NCI-H446 treated with DMSO at 0.1 percent for 48 hours (cell line): ENCODE measurements around the gene CHST9.
"Not testable (repeated sequence)": the region's sequence is repeated elsewhere in the genome, so short reads cannot be mapped to it uniquely, and the experiment has no call there.

ENCODE experiments used
- DNase-seq: peaks from one replicate; lab custom pipeline; 2025; lab: John Stamatoyannopoulos, UW

Gene CHST9

DNA sequence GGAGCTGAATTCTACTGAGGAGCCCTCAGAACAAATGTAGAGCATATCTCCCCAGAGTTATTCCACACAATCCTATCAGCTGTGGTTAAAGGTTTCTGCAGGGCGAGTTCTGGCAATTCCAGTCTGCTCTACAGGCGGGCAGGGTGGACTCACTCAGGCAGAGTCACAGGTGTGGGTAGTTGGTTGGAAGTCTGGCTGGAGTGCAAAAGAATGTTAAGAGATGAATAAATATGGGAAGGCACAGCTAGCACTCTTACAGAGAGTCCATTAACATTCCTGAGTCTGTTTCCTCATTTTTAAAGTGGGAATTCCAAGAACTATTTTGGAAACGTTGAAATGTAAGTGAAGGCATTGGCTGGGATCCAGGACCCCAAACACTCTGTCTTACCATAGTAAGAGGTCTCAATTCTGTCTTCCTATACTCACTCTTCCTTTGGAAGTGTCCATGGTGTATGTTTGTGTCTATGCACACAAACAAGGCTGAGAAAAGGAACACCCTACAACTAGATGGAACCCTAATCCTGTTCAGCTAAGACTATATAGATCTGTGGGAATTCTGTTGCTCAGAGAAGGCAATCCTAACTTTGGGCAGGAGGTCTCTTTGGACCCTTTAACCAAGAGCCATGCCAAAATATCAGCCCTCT is 256.3 kb downstream of the CHST9 start:
- DNase-seq, result no peak

- not testable (repeated sequence) for DNase-seq
These were observed 257.3 kb downstream of the CHST9 start for GRCh38 chr18:26927822-26928221.

GRCh38 chr18:26926066-26926675 is 258.9 kb downstream of the CHST9 start:
- DNase-seq, result no peak

GRCh38 chr18:26925313-26925712 is 259.8 kb downstream of the CHST9 start:
- no peak for DNase-seq

- DNase-seq, result no peak
These were observed 262.8 kb downstream of the CHST9 start for GRCh38 chr18:26922313-26922712.

GRCh38 chr18:26920644-26921043 is 264.5 kb downstream of the CHST9 start:
- no peak for DNase-seq

GRCh38 chr18:26919627-26920026 is 265.5 kb downstream of the CHST9 start:
- no peak for DNase-seq

DNA sequence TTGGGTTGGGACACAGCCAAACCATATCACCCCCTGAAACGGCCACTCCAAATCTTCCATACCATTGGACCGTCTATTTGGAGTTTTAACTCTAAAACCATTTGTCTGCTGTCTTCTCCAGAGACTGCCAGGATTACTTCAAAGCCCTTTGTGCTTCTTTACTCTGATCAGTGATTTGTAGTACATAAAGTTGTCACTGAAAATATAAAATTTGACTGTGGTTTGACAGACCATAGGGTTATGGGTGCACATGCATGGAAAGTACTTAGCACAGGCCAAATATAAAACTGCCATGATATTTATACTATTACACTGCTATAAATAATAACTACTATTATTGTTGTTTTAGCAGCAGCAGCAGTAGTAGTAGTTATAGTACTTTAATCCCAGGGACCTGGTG is 265.9 kb downstream of the CHST9 start:
- no peak for DNase-seq

GRCh38 chr18:26911840-26912239 is 273.3 kb downstream of the CHST9 start:
- DNase-seq, result no peak

- no peak for DNase-seq
These were observed 275.4 kb downstream of the CHST9 start for GRCh38 chr18:26909599-26910290.

DNA sequence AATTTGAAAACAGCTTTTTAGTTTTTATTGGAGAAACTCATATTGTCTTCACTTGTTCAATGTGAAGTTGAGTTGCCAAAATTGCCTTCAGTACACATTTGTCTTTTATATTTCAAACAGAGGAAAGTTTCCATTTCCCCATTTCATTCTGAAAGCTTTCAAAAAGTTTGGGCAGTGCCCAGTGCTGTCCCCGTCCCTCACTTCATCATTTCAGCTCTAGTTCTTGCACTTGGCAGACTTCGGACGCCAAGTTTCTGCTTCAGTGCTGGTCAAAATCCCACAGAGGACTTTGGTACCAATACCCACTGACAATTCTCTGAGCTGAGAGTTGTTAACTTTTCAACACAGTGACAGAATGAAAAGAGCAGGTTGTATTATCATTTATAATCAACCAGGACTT is 276.2 kb downstream of the CHST9 start:
- no peak for DNase-seq

DNA sequence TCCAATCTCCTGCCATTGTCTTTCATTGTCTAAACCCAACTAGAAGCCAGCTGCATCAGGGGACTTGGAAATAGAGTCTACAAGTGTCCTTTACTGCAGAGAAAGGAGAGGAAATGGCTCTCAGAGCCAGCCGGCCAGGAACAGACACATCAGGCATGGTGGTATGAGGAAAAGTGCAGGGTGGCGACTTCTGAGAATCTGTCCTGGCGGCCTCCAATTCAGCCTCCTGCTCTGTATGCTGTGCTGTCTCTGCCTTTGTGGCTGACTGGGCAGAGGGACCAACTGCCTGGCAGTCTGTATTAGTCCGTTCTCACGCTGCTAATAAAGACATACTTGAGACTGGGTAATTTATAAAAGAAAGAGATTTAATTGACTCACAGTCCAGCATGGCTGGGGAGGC is 282.8 kb downstream of the CHST9 start:
- no peak for DNase-seq

- no peak for DNase-seq
These were observed 284.1 kb downstream of the CHST9 start for GRCh38 chr18:26901020-26901419.

DNA sequence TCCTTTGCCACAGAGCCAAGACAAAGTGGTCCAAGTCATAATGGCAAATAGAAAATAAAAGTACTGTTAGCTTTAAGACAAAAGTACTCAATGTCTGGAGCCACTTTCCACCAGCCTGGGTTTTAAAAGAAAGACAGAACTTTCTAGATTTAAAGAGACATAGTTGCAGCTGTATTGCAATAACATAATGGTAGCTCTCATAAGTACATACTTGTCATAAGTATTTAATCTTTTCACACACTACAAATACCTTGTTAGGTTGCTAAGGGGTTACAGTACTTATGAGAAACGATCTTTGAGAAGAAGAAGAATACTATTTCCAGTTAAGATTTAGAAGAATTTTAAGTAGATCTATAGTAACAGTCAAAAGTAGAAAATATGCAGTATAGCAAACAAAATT is 290.7 kb downstream of the CHST9 start:
- DNase-seq, result no peak

DNA sequence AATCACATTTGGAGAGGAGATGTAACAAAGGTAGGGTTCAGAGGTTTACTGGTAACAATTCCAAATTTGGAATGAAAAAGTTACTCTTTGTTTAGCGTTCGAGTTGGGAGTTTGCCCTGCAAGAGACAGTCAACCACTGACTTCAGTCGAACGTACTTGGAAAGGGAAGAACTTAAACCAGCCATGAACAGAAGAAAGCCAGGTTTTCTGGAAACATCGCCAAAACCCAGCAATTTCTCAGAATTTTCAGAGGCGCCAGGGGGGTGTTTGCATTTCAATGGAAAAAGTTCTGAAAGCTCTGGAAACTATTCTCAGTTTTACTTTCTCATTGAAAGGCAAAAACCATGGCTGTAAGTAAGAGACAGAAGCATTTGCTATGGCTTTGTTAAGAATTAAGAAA is 291.1 kb downstream of the CHST9 start:
- DNase-seq, result no peak

- no peak for DNase-seq
These were observed 296.8 kb downstream of the CHST9 start for GRCh38 chr18:26888259-26888658.

DNA sequence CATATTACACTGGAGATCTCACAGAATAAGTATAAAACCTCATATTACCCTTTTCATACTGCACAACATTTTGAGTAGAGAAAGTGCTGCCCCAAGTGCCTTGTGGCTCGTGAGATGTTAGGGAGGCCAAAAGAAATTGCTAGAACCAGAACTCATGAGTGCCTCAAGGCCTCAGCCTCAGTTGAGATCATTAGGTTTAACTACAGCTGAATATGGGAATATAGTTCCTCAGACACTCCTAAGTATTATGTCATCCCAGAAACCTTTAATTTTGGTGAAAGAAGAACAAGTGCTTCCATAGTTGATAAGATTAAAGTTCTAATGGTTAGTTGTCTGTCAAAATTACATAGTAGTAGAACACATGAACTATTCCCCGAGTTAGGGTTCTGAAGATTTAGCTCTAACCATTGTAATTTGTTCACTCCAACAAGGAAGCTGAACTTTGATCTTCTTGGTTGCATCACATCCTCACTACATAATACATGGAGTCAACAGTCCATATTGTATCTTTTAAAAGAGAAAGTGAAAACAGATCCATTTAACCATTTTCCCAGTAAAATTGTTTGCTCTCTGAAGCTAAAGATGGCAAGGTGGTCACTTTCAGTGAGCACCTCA is 310.0 kb downstream of the CHST9 start:
- DNase-seq, result no peak

GRCh38 chr18:26874283-26874682 is 310.8 kb downstream of the CHST9 start:
- DNase-seq, result no peak

DNA sequence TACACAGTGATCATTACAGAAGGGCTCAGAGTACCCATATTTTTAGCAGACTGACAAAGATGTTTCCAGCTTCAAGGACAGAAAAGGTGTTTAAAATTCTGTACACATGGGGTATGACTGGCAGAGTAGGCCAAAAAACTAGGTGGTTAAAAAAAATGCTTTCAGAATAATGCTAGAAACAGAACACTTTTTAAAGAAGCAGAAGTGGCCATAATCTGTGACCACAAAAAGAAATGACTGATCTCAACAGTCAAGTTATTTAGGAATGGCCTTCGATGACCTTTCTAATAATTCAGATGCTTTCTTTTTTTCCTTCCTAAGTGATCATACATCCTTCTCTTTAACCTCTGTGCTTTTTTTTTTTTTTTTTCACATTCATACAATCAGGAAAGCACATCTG is 315.5 kb downstream of the CHST9 start:
- DNase-seq, result no peak

GRCh38 chr18:26868968-26869586 is 316.0 kb downstream of the CHST9 start:
- DNase-seq, result no peak

- DNase-seq, result no peak
These were observed 317.6 kb downstream of the CHST9 start for GRCh38 chr18:26867471-26867870.

- no peak for DNase-seq
These were observed 319.6 kb downstream of the CHST9 start, which contains the start of gene AQP4 for GRCh38 chr18:26865557-26865956. TSS of gene AQP4 (minus strand) at chr18:26865707. CDS start at chr18:26865689, 18 bp downstream.

DNA sequence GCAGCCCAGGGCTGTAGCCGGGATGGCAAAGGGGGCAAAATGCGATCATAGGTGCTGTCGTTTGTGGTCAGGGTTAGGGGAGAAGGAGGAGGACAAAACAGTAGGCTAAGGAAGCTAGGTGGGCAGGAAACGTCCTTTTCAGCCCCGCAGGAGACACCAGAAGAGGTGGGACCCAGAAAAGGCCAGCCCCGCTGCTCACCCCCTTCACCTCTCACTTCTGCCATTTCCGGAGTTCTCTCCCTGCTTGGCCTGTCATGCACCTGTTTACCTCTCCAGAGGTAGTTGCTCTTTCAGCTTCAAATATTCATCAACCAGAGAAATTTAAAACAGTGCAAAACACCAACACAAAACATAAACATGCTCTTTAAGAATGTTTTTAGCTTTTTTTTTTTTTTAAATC is 320.4 kb downstream of the CHST9 start:
- DNase-seq, result no peak
